Subcutaneous adipose tissue (tissue), 4 donors: ENCODE results near the gene TATDN3. TPM values are rescaled to one million over a fixed set of nuclear protein-coding genes. Genes with fewer than 3 reads are reported as not detected.

Experiments
- total RNA-seq, 4 donors: library from RNA; depleted of rRNA; stranded (reverse); fragments of >200 nt; gene quantifications; one replicate each; pipeline ENCODE4 v1.1.0, GENCODE V29; 2016
- TF ChIP-seq, protein P1 (sequence below): fragments of 450-650 bp; IDR thresholded peaks from one replicate; pipeline ENCODE4 v1.5.1; 2016; ENCODE audit warnings: low read depth, mild to moderate bottlenecking, control low read depth, antibody characterized with exemption, moderate library complexity

Gene TATDN3
- total RNA-seq, 4 donors from 2014 or later: 16.1 to 27.1 (median 22.7) TPM

DNA sequence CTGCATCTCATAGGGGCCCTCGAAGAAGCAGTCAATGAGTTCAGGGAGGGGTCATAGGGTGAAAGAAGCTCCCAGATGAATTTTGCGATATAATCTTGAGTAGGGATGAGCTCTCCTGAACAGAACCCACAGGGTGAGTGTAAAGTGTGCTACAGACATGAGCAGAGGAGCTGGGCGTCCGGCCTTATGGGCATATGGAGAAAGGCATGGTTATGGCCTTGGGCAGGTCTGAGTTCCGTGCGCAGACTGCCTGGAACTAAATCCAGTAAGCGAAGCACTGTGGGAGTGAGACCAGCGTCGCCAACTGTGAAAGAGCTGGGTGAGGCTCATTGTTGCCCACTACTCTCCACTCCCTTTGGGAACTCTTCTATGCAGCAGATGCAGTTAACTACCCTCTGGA lies 28.9 kb upstream of the TATDN3 start:
- TF ChIP-seq, protein P1, sequence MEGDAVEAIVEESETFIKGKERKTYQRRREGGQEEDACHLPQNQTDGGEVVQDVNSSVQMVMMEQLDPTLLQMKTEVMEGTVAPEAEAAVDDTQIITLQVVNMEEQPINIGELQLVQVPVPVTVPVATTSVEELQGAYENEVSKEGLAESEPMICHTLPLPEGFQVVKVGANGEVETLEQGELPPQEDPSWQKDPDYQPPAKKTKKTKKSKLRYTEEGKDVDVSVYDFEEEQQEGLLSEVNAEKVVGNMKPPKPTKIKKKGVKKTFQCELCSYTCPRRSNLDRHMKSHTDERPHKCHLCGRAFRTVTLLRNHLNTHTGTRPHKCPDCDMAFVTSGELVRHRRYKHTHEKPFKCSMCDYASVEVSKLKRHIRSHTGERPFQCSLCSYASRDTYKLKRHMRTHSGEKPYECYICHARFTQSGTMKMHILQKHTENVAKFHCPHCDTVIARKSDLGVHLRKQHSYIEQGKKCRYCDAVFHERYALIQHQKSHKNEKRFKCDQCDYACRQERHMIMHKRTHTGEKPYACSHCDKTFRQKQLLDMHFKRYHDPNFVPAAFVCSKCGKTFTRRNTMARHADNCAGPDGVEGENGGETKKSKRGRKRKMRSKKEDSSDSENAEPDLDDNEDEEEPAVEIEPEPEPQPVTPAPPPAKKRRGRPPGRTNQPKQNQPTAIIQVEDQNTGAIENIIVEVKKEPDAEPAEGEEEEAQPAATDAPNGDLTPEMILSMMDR: no peak

DNA sequence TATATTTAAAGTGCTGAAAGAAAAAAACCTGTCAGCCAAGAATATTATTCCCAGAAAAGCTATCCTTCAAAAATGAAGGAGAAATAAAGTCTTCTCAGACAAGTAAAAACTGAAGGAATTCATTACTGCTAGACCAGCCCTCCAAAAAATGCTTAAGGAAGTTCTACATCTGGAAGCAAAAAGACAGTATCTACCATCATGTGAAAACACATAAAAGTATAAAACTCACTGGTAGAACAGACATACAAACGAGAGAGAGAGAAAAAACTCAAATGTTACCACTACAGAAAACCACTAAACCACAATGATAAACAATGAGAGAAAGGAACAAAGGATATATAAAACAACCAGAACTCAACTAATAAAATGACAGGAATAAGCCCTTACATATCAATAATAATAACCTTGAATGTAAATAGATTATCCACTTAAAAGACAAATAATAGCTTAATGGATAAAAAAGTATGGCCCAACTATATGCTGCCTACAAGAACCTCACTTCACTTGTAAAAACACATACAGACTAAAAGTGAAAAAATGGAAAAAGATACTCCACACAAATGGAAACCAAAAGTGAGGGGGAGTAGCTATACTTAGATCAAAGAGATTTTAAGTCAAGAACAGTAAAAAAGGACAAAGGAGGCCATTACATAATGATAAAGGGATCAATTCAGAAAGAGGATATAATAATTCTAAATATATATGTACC lies 22.1 kb upstream of the TATDN3 start:
- TF ChIP-seq, protein P1: no peak

DNA sequence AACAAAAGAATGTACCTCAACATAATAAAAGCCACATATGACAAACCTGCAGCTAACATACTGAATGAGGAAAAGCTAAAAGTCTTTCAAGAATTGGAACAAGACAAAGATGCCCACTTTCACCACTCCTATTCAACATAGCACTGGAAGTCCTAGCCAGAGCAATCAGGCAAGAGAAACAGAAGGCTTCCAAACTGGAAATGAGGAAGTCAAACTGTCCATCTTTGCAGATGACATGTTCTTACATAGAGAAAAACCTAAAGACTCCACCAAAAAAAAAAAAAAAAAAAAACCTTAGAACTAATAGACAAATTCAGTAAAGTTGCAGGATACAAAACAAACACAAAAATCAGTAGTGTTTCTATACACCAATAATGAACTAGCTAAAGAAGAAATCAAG lies 20.4 kb upstream of the TATDN3 start:
- TF ChIP-seq, protein P1: no peak

DNA sequence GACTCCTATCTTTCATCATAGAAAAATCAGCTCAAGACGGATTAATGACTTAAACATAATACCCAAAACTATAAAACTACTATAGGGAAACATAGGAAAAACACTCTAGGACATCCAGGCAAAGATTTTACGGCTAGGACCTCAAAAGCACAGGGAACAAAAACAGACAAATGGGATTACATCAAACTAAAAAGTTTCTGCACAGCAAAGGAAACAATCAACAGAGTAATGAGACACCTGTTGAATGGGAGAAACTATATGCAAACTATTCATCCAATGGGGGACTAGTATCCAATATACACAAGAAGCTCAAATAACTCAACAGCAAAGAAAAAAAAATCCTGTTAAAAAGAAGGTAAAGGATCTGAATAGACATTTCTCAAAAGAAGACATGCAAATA lies 18.7 kb upstream of the TATDN3 start:
- TF ChIP-seq, protein P1: no peak

DNA sequence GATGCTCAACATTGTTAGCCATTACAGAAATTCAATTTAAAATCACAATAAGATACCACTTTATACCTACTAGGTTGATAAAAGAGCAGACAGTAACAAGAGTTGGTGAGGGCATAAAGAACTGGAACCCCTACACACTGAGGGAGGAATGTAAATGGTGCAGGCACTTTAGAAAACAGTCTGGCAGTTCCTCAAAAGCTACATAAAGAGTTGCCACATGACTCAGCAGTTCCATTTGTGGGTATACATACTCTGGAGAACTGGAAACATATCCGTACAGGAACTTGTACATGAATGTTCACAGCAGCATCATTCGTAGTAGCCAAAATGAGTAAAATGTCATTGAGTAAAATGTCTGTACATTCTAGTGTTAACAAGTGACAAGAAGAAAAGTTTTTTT lies 17.1 kb upstream of the TATDN3 start:
- TF ChIP-seq, protein P1: no peak

DNA sequence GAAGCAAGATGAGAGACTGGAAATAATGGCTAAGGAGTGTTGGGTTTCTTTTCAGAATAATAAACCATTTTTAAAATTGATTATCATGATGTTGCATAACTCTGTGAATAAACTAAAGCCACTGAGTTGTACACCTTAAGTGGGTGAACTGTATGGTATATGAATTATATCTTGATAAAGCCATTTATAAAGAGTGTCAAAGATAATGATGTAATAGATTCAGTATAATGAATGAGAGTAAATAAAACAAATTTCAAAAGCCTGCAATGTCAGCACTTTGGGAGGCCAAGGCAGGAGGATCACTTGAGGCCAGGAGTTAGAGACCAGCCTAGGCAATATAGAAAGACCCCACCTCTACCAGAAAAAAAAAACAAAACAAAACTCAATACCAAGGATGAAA lies 16.5 kb upstream of the TATDN3 start:
- TF ChIP-seq, protein P1: no peak

DNA sequence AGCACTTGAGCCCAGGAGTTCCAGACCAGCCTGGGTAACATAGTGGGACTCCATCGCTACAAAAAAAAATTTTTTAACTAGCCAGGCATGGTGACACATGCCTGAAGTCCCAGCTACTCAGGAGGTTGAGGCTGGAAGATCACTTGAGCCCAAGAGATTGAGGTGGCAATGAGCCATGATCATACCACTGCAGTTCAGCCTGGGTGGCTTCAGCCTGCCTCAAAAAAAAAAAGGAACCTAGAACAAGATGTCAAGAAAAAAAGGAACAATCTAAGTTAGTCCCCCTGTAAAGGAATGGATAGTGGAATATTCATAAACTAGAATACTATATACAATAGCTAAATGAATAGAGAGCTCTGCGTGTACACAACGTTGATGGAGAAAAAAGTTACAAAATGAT lies 14.5 kb upstream of the TATDN3 start:
- TF ChIP-seq, protein P1: no peak
